DMS153 (cell line): ENCODE data around the gene GSG1.
"Not testable (repeated sequence)": the region's sequence is repeated elsewhere in the genome, so short reads cannot be mapped to it uniquely, and the experiment has no call there.

ENCODE experiments used
- DNase-seq: peaks from one replicate; lab custom pipeline; 2025; lab: John Stamatoyannopoulos, UW

Gene GSG1

DNA sequence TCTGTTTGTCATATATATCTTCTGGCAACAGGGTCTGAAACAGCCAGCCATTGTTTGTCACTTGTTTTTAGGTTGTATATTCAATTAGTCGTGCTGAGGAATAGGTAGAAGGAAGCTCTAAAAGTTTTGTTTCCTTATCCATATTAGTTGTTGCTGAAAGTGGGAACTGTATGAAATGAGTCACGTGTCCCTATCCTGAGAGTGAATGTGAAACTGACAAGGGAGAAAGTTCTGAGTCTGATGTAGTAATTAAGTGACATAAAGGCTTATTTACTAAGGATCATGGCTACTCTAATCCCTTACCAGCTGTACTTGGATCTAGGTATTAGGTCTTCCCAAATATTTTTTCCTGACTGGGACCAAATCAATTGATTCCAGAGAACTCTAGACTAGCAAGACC, 42.9 kb downstream of the GSG1 start:
- DNase-seq, result no peak

DNA sequence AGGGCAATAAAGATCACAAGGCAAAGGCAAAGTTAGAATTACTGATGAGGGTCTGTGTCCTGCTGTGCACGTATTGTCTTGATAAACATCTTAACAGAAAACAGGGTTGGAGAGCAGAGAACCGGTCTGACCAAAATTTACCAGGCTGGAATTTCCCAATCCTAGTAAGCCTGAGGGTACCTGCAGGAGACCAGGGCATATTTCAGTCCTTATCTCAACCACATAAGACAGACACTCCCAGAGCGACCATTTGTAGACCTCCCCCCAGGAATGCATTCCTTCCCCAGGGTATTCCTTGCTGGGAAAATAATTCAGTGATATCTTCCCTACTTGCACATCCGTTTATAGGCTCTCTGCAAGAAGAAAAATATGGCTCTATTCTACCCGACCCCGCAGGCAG, 49.9 kb downstream of the GSG1 start:
- DNase-seq, result not testable (repeated sequence)

DNA sequence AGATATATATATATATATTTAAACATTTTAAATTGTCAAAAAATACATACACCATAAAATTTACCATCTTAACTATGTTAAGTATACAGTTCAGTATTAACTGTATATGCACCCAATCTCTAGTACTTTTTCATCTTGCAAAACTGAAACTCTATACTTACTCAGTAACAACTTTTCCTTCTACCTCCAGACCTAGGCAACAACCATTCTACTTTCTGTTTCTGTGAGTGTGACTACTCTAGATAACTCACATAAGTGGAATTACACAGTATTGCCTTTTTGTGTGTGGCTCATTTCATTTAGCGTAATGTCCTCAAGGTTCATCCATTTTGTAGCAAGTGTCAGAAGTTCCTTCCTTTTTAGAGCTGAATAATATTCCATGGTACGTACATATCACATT, 51.0 kb downstream of the GSG1 start:
- DNase-seq, result no peak

DNA sequence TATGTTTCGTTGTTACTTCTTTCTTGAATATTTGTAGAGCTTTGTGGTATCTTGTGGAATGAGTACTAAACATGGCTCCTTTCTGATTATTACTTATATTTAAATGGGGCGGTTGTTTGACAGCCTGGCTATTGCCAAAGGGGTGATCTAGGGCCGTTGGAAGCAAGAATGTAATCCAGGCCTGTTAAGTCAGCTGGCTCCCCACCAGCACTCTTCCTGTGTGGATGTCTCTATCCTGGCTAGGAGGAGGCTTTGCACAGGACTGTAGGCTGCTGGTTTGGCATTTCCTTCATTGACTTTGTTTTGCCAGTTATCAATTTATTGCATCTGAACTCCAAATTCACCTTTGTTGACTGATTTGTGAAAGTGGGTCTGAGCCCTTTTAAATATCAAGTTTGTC, 53.7 kb downstream of the GSG1 start:
- no peak for DNase-seq

DNA sequence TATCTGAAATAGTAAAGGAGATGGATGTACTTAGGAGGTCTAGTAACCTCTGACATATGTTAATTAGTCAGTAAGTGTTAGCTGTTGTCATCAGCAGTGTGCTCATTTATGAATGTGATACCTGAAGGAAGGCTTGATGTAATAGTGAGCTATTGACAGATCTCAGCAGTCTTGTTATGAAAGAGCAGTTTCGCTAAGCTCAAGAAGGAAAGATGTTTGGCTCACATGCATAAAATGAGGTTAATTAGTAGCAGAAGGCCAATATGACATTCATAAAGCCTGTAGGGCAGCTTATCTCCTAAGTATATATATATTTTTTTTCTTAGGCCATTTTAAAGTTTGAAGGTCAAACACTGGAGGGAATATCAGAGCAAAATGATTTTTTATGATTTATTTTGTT, 56.5 kb downstream of the GSG1 start:
- DNase-seq, result no peak

DNA sequence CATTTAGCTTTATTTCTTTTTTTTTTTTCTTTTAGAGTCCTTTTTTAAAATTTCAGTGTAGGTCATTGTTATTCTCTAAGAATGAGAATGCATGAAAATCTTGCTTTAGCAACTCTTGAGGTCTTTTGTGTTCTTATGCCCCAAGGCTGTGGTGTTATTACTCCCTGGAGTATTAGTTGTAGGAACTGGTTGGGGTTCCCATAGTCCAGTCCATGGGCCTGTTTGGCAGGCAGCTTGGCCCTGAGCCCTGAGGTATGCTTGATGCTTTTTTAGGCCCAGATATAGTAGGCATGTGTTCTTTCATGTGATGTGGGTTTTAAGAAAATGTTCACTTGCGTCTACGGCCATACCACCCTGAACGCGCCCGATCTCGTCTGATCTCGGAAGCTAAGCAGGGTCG, 57.7 kb downstream of the GSG1 start:
- no peak for DNase-seq

DNA sequence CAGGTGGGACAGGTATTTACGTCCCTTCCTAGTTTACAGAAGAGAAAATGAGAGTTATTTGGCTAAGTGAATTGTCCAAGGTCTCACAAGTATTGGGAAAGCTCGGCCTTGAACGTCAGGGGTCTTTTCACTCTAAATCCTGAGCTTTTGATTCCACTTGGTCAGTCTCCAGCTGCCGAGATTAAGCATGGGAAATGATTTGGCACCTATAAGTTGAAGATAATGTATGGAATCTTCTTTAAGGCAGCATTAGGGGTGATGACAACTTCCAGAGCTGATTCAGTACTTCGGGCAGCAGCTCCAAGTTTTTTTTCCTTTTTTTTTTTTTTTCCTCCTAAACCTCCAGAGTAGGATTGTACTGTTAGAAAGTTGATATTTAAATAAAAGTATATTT, 58.6 kb downstream of the GSG1 start:
- no peak for DNase-seq

DNA sequence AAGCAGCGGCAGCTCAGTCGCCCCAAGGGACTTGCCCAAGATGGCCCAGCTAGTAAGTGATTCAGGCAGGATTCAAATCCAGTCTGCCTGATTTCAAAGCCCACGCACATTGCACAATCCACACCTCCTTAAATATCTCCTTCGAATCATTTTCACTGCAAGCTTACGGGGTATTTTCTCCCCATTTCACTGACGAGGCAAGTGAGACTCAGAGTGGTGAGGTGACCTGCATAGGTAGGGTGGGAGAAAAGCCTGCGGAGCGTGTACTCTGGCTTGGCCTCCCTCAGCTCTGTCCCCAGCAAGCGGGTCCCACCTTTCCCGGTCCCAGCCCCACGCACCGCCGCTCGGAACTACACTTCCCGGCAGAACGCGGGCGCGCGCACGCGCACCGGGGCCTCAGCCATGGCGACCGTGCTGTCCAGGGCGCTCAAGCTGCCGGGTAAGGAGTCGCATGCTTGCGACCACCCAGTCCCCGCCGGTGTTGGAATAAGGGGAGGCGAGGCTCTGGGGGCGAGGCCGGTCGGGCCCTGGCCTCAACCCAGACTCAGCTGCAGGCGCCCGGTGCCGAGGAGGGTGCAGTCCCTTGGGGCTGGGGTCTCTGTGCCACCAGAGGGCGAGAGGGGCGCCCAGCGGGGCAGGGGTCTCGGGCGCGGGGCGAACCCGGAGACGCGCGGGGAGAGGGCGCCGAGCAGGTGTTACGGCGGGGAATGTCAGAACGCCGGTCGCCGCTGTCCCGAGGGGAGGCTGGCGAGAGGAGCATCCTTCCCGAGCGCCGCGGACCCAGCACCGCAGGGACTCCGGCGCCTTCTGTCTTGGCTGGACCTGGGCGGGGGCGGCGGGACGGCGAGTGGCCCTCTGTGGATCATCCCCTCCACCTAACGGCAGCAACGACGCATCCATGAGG, 59.2 kb downstream of the GSG1 start, which contains the start of gene FAM234B:
Gene FAM234B, plus strand, starts transcription at position 380 of the 904 bp plus-strand sequence. Its CDS starts 23 bp downstream, at position 403.
- DNase-seq, result peak; percentile 5

DNA sequence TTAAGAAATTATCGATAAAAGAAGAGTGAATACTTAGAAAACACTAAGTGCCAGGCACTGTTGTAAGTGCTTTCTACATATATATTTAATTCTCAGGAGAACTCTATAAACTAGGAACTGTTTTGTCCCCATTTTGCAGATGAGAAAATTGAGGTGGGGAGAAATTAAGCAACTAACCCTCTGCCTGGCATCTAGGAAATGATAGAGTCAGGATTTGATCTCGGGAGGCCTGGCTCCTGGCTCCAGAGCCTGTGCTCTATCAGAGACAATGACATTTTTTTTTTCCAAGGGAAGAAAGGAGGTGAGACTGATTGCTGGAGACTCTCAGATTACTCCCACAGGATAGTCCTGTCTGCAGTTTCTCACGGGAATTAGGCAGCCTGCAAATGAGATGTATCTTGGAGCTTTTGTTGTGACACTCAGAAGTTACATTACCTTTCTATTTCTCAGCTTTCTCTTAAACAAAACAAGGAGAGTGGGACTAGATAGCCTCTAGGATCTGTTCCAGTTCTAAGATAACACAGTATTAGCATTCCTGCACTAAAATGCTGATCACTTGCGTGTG, 60.7 kb downstream of the GSG1 start:
- DNase-seq, result no peak

DNA sequence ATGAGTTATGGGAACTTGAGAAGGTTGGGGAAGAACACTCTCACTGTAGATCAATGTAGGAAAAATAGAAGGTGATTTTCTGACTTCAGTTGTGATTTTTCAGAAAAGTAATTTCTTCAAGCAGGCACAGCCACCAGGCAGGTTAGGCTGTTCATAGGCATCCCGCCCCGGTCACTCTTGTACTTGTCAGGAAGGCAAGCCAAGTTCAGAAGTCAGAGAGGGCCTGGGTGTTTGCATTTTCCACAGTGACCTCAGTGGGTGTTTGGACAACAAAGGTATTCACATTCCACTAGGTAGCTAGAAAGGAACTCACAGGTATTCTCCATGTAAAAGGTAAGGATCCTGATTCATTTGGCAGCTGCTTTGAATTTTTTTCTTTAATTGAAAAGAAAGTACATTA, 62.2 kb downstream of the GSG1 start:
- DNase-seq, result no peak

DNA sequence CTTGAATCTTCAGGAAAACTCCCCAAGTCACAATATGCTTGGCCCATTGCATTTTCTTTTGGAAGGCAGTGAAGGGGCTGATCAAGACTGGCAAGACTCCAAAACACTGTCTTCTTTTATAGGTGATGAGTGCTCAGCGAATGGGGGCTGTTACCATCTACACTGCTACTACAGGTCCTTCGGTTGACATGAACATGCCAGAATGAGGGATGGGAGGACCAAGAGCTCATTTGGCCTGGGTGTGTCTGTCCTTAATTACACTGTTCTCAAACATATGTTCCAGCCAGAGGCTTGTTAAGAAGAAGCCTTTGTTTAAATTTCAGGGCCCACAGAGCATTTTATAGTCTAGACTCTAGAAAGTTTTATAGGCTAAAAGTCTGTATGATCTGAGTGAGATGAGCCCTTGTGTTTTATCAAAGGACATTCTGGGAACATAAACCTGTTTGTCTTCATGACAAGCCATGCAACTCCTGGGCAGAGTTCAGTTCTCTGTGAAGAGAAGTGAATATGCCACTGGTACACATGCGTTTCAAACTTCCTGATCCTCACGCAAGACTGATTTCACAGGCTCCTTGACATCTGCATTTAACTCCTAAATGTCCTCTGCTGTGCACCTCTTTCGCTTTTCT, 64.0 kb downstream of the GSG1 start:
- no peak for DNase-seq

DNA sequence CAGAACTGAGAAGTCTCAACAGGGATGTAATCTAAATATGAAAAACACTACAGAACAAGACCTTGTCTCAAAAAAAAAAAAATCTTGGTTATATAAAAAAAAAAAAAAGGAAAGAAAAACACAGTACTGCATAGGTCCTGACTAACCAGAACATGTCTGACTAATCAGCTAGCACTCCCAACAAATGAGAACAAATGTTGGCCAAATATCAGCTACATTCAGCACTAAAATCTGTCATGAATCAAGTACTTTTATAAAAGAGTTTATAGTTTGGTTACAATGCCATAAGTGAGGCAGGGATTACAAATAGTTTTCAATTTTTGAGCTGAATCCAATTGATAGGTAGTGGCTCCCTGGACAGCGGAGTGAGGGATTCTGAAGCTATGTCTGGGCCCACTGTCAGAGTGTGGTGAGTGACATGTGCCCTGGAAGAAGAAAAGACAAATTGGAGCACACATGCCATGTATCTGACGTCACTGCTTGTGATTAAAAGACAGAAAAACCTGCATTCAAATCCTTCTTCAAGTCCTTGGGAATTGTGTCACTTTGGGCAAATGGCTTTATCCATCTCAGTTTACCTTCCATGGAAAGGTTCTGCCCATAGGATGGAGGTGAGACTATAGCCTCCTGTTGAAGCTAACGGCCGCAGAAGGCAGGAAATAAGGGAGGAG, 64.8 kb downstream of the GSG1 start:
- DNase-seq, result no peak

DNA sequence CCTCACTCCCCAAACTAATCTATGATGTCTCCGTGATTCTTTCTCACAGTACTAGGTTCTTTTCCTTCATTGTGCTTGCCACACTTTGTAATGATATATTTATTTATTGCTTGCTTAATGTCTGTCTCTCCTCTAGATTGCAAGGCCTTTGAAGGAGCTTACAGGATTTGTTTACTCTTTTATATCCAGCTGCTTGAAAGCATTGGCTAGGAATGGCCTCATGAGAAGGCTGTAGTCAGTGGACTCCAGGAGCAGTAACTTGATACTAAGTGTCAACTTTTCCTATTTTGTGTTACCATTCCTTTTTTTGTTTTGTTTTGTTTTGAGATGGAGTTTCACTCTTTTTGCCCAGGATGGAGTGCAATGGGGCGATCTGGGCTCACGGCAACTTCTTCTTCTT, 66.6 kb downstream of the GSG1 start:
- DNase-seq, result no peak

DNA sequence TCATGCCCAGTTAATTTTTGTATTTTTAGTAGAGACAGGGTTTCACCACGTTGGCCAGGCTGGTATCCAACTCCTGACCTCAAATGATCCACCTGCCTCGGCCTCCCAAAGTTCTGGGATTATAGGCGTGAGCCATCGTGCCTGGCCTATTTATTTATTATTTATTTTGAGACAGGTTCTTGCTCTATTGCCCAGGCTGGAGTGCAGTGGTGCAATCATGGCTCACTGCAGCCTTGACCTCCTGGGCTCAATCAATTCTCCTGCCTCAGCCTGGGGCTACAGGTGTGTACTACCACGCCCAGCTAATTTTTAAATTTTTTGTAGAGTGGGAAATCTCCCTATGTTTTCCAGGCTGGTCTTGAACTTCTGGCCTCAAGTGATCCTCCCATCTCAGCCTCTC, 68.1 kb downstream of the GSG1 start:
- DNase-seq, result not testable (repeated sequence)
